GM12878 (cell line): ENCODE measurements around the gene RHOBTB1. TPM values are rescaled to one million over a fixed set of nuclear protein-coding genes. Genes with fewer than 3 reads are reported as not detected.

Experiments
- ATAC-seq: fragments of 200-7000 bp; cut with Tn5 transposase; 3 replicates; pipeline ENCODE4 v1.9.1; 2020; ENCODE audit warnings: mild to moderate bottlenecking, moderate library complexity
- BruUV-seq: library from RNA; stranded (reverse); fragments of 400-500 nt; replicated peaks from 2 replicates; lab custom pipeline; 2021; lab: Mats Ljungman, UMichigan
- CTCF ChIA-PET: fragments of 300-600 bp; sonication (Branson Sonifier 250); formaldehyde crosslinking; extraction: SDS; loops from one replicate; lab custom pipeline; 2021; ENCODE audit warnings: inconsistent platforms; lab: Yijun Ruan, JAX
- POLR2A ChIA-PET: fragments of 350-600 bp; formaldehyde crosslinking; extraction: SDS; loops from one replicate; lab custom pipeline; 2021; ENCODE audit warnings: inconsistent platforms; lab: Charles Lee
- RAD21 ChIA-PET: fragments of 300-600 bp; sonication (Branson Sonifier 250); formaldehyde crosslinking; loops from one replicate; lab custom pipeline; 2023; ENCODE audit warnings: antibody characterized with exemption; ENCODE audit not compliant: unreplicated experiment; lab: Charles Lee
- SMC1A ChIA-PET: fragments of 300-600 bp; sonication (Branson Sonifier 250); formaldehyde crosslinking; loops from one replicate; lab custom pipeline; 2023; ENCODE audit not compliant: unreplicated experiment, uncharacterized antibody; lab: Charles Lee
- DNase-seq: peaks from one replicate; pipeline ENCODE4 v3.0.0-alpha.2; 2011; ENCODE audit warnings: low read depth, low spot score
- FAIRE-seq: peaks from 3 replicates; lab custom pipeline; 2011; peaks lifted over from hg19 to GRCh38; lab: Jason Lieb, UNC
- H2AFZ ChIP-seq: 2 replicates; pipeline ENCODE4 v1.6.0; 2011; ENCODE audit warnings: low read depth, low read length, control low read depth; ENCODE audit not compliant: control insufficient read depth
- H3K27ac ChIP-seq: 2 replicates; pipeline ENCODE4 v1.5.1; 2011; ENCODE audit warnings: control low read depth; ENCODE audit not compliant: control insufficient read depth, insufficient read depth
- H3K27me3 ChIP-seq, 2 experiments: replicated peaks in 1 of 2; 2 replicates each; pipeline versions ENCODE4 v1.6.0 to v1.6.1; 2011; ENCODE audit warnings: low read length in 1 of 2; ENCODE audit not compliant: control insufficient read depth in 2 of 2, insufficient read depth in 2 of 2
- H3K36me3 ChIP-seq, 2 experiments: 2 replicates each; pipeline ENCODE4 v1.5.1; 2011; ENCODE audit warnings: low read length in 1 of 2; ENCODE audit not compliant: control insufficient read depth in 2 of 2, insufficient read depth in 2 of 2
- H3K4me1 ChIP-seq: 2 replicates; pipeline ENCODE4 v1.6.1; 2011; ENCODE audit warnings: mild to moderate bottlenecking, low read length, moderate library complexity, mixed read lengths; ENCODE audit not compliant: control insufficient read depth, insufficient read depth
- H3K4me2 ChIP-seq: 2 replicates; pipeline ENCODE4 v1.6.0; 2011; ENCODE audit warnings: control low read depth; ENCODE audit not compliant: control insufficient read depth, insufficient read depth
- H3K4me3 ChIP-seq: fragments of 200-600 bp; sonication (generic); 2 replicates; pipeline ENCODE4 v1.5.1; 2016
- H3K79me2 ChIP-seq: 2 replicates; pipeline ENCODE4 v1.6.0; 2011; ENCODE audit warnings: low read length; ENCODE audit not compliant: control insufficient read depth, insufficient read depth
- H3K9ac ChIP-seq: 2 replicates; pipeline ENCODE4 v1.8.0; 2011; ENCODE audit warnings: low read length, control low read depth, mixed read lengths; ENCODE audit not compliant: control insufficient read depth, insufficient read depth
- H3K9me3 ChIP-seq: replicated peaks from 3 replicates; pipeline ENCODE4 v1.5.1; 2011; ENCODE audit warnings: mild to moderate bottlenecking, low read length; ENCODE audit not compliant: control insufficient read depth, insufficient read depth
- H4K20me1 ChIP-seq: 2 replicates; pipeline ENCODE4 v1.6.0; 2011; ENCODE audit not compliant: control insufficient read depth, insufficient read depth
- ATF3 ChIP-seq: IDR thresholded peaks from 2 replicates; pipeline ENCODE4 v1.6.1; 2011; ENCODE audit warnings: low read depth, mild to moderate bottlenecking, low read length, moderate library complexity, borderline replicate concordance; ENCODE audit errors: extremely low read depth
- ATF7 ChIP-seq: fragments of 450-650 bp; IDR thresholded peaks from 2 replicates; pipeline ENCODE4 v1.6.1; 2016; ENCODE audit warnings: low read depth, mild to moderate bottlenecking
- BHLHE40 ChIP-seq, 2 experiments: fragments of 450-650 bp in 1 of 2; IDR thresholded peaks; 2 replicates each; pipeline ENCODE4 v1.6.1; 2011 to 2017; ENCODE audit warnings: low read depth in 2 of 2, borderline replicate concordance in 1 of 2, improper control_type of control experiment in 1 of 2, low read length in 1 of 2, mild to moderate bottlenecking in 1 of 2
- CHD2 ChIP-seq: IDR thresholded peaks from 2 replicates; pipeline ENCODE4 v1.6.1; 2011; ENCODE audit warnings: low read depth, low read length, improper control_type of control experiment, borderline replicate concordance
- NFIC ChIP-seq: IDR thresholded peaks from 2 replicates; pipeline ENCODE4 v1.6.1; 2012; ENCODE audit warnings: low read depth, mild to moderate bottlenecking, inconsistent platforms, low read length, moderate library complexity
- NRF1 ChIP-seq: conservative IDR thresholded peaks from 2 replicates; pipeline ENCODE4 v1.6.1; 2011; ENCODE audit warnings: mild to moderate bottlenecking, low read depth, low read length, improper control_type of control experiment
- RB1 ChIP-seq: fragments of 450-650 bp; formaldehyde crosslinking; IDR thresholded peaks from 2 replicates; pipeline ENCODE4 v1.6.1; 2017; ENCODE audit warnings: mild to moderate bottlenecking, borderline replicate concordance
- RFX5 ChIP-seq: IDR thresholded peaks from 2 replicates; pipeline ENCODE4 v1.6.1; 2011; ENCODE audit warnings: low read depth, low read length, improper control_type of control experiment
- SP1 ChIP-seq: IDR thresholded peaks from one replicate; pipeline ENCODE4 v1.6.1; 2011; ENCODE audit warnings: low read depth, low read length
- SREBF1 ChIP-seq: IDR thresholded peaks from 2 replicates; pipeline ENCODE4 v1.6.1; 2012; ENCODE audit warnings: mild to moderate bottlenecking, low read length
- TBL1XR1 ChIP-seq: IDR thresholded peaks from 2 replicates; pipeline ENCODE4 v1.6.1; 2012; ENCODE audit warnings: low read depth, low read length, improper control_type of control experiment
- ZBTB11 ChIP-seq: fragments of 450-650 bp; formaldehyde crosslinking; IDR thresholded peaks from 2 replicates; pipeline ENCODE4 v1.5.0; 2022; ENCODE audit warnings: mild to moderate bottlenecking, missing genetic modification characterization
- ZNF687 ChIP-seq: fragments of 450-650 bp; IDR thresholded peaks from 2 replicates; pipeline ENCODE4 v1.6.1; 2017; ENCODE audit warnings: mild to moderate bottlenecking, moderate library complexity
- whole genome bisulfite sequencing: methylation state at CpG from one replicate; pipeline ENCODE4 v1.1.6; 2016; ENCODE audit warnings: low lambda C conversion rate; ENCODE audit not compliant: insufficient replicate concordance, insufficient coverage; ENCODE audit errors: missing lambda C conversion rate; 5-methylcytosine and 5-hydroxymethylcytosine counted together
- in situ Hi-C: fragments of 300-500 bp; cut with MboI; formaldehyde crosslinking; loops from 9 replicates; pipeline ENCODE4 v1.14.3; 2018; ENCODE audit warnings: mixed read lengths
- intact Hi-C: fragments of 100-400 bp; cut with micrococcal nuclease; formaldehyde crosslinking; loops from one replicate; pipeline ENCODE4 v1.14.2; 2022; ENCODE audit not compliant: unreplicated experiment
- polyA plus RNA-seq, 11 experiments: library from polyadenylated mRNA; depleted of rRNA in 4 of 11; unstranded in 6 of 11; stranded (reverse) in 5 of 11; fragments of >200 nt; fragmentation: Nextera tagmentation in 4 of 11; fragmentation: Illumina TruSeq in 1 of 11; extraction: Ambion mirVana in 4 of 11; extraction: Trizol in 1 of 11; gene quantifications; 1 replicate in 1 of 11; 2 replicates in 10 of 11; pipeline versions ENCODE4 v1.2.1 to v1.2.3, GENCODE V29; 2011 to 2016; ENCODE audit warnings: inconsistent platforms in 2 of 11, missing spikeins in 2 of 11, low read depth in 1 of 11
- total RNA-seq, 4 experiments: library from RNA; depleted of rRNA in 3 of 4; stranded (reverse); fragments of >200 nt in 3 of 4; fragmentation: Illumina TruSeq in 1 of 4; extraction: Trizol in 1 of 4; gene quantifications; 2 replicates each; pipeline versions ENCODE4 v1.2.1 to v1.2.3, GENCODE V29; 2013 to 2021

Gene RHOBTB1
- total and polyA plus RNA-seq, 10 of the 15 experiments (the other 5 are each of a cell fraction or from before 2014, with no cell fraction given), result not detected

GRCh38 chr10:60856405-60856804 lies 87.6 kb downstream of the RHOBTB1 start:
- Histone ChIP-seq H3K4me3 (no peak overlapping the region), H2AFZ (no peak overlapping the region), H3K27ac (no peak overlapping the region), H3K4me1 (no peaks in the 10 kb centered on the region), H3K9me3 (no peaks in the 10 kb centered on the region), H3K36me3 (no peaks in the 10 kb centered on the region), H3K79me2 (no peaks in the 10 kb centered on the region)
- ChIA-PET RAD21 (no interaction called here), SMC1A (no interaction called here), POLR2A (no interaction called here), CTCF (no interaction called here)
- WGBS, result 25% methylated on average over 2 of the region's 2 CpGs
- no peak for ATAC-seq
- no TSS peak for BruUV-seq
- intact Hi-C loops, result no loop called here
- TF ChIP-seq SP1 (no peak), BHLHE40 (IDR thresholded peaks at IDR 0.05; ENCODE audit: borderline replicate concordance in 1 of 2, low read depth in 2 of 2, low read length in 1 of 2) (no peak), NRF1 (no peak), ATF7 (no peak), RFX5 (no peak), NFIC (no peak), ZBTB11 (CRISPR knock-in tag) (no peak), RB1 (no peak), CHD2 (no peak), ATF3 (no peak), TBL1XR1 (no peak), ZNF687 (no peak), SREBF1 (no peak)
- TF ChIP-seq, all 136 proteins: peak for 0
- Histone ChIP-seq H3K27me3 (no peaks in the 10 kb centered on the region), H4K20me1 (no peaks in the 10 kb centered on the region), H3K4me2 (no peak overlapping the region), H3K9ac (no peak overlapping the region)
- in situ Hi-C loops, result no loop called here
- DNase-seq (no peak), FAIRE-seq (no peak)
